ENCODE data around the gene CCDC174.

DNA sequence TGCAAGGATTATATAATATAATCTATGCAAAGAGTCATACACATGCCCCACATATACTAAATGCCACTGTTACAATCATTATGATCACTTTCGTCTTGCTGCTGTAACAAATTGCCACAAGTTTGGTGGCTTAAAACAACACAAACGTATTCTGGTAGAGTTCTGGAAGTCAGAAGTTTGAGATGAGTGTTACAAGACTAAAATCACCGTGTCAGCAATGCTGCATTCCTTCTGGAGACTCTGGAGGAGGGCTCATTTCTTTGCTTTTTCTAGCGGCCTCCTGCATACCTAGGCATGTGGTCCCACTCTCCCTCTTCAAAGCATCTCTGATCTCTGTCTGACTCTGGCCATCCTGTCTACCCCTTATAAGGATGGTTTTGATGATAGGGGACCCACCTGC lies 1.4 kb upstream of the CCDC174 start:
- no peak for TF ChIP-seq FOXA1 (IDR thresholded peaks at IDR 0.05)
- no peak for TF ChIP-seq NFRKB (IDR thresholded peaks at IDR 0.05)
